Measurements from ENCODE around the gene DMRTA2.
"Not testable (repeated sequence)": the region's sequence is repeated elsewhere in the genome, so short reads cannot be mapped to it uniquely, and the experiment has no call there.

DMRTA2 gene

GRCh38 chr1:50381551-50381950 lies 41.7 kb downstream of the DMRTA2 start:
- not testable (repeated sequence) for DNase-seq (ENCODE audit: low read depth in 3 of 3)

GRCh38 chr1:50378770-50379169 lies 44.5 kb downstream of the DMRTA2 start:
- no peak for DNase-seq (ENCODE audit: low read depth in 3 of 3)

- no peak for DNase-seq (ENCODE audit: low read depth in 3 of 3)
These were observed 49.7 kb downstream of the DMRTA2 start for GRCh38 chr1:50373532-50373931.

- no peak for DNase-seq (ENCODE audit: low read depth in 3 of 3)
These were observed 51.5 kb downstream of the DMRTA2 start for GRCh38 chr1:50371749-50372148.

GRCh38 chr1:50369830-50370229 lies 53.4 kb downstream of the DMRTA2 start:
- DNase-seq (ENCODE audit: low read depth in 3 of 3): no peak

GRCh38 chr1:50369008-50369634 lies 54.1 kb downstream of the DMRTA2 start:
- no peak for DNase-seq (ENCODE audit: low read depth in 3 of 3)

- DNase-seq (ENCODE audit: low read depth in 3 of 3): peak in 2 of 3 donors; percentile 6 to 34
These were observed 54.9 kb downstream of the DMRTA2 start for GRCh38 chr1:50368179-50369007.

Data from stimulated activated CD4-positive, alpha-beta T cell treated with anti-CD3 and anti-CD28 coated beads, TNF-alpha, amount 100 ng/mL, for 48 hours (primary cell).